ENCODE data around the gene R3HDML. TPM values are rescaled to one million over a fixed set of nuclear protein-coding genes. Genes with fewer than 3 reads are reported as not detected.

The R3HDML gene
- total RNA-seq, 1 donor from 2014 or later, result not detected

DNA sequence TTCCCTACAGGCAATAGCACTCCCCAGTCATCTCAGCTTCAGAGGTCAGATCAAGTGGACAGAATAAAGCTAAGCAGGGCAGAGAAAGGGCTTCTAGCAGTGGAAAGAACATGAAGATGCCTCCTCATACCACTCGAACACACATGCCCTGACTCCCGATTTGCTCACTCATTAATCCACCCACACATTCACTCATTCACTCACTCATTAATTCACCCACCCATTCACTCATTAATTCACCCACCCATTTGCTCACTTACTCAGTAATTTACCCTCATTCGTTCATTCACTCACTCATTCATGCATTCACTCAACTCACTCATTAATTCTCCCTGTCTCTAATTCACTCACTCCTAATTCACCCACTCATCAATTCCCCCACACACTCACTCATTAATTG is 62.6 kb downstream of the R3HDML start:
- H3K4me3 ChIP-seq (ENCODE audit: low read depth, low read length), result no peak overlapping the region
- no peak for DNase-seq (ENCODE audit: low read depth)
- no peak for TF ChIP-seq CTCF (conservative IDR thresholded peaks at IDR 0.05; ENCODE audit: low read depth, low read length)

DNA sequence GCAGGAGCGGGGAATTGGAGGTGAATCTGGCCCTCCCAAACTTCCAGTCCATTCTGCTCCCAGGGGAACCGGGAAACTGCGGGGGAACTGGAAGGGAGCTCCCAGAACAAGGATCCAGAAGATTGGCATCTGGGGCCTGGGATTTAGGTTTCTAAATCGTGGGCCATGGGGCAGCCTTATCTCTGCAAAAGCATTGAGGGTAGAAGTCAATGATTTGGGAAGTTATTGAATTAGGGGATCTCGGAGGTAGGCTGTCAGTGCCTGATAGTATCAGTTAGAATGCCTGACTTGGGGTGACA is 63.8 kb downstream of the R3HDML start:
- TF ChIP-seq CTCF (conservative IDR thresholded peaks at IDR 0.05; ENCODE audit: low read depth, low read length), result no peak
- no peak for DNase-seq (ENCODE audit: low read depth)
- H3K4me3 ChIP-seq (ENCODE audit: low read depth, low read length), result no peak overlapping the region

Other genes starting within 250 kb of the R3HDML start
- 2.0 and 2.9 TPM in 2 replicates for gene JPH2, start 149.9 kb upstream of the R3HDML start, total RNA-seq
- 24.1 and 41.1 TPM in 2 replicates for gene OSER1, start 126.3 kb upstream of the R3HDML start, total RNA-seq
- not detected in 2 replicates for gene GDAP1L1, start 89.7 kb upstream of the R3HDML start, total RNA-seq
- gene FITM2, start 25.8 kb upstream of the R3HDML start, total RNA-seq, result 1.4 and 3.2 TPM in 2 replicates
- not detected in 2 replicates for gene HNF4A, start 18.7 kb downstream of the R3HDML start, total RNA-seq
- 7.9 and 11.0 TPM in 2 replicates for gene TTPAL, start 138.8 kb downstream of the R3HDML start, total RNA-seq
- gene SERINC3, start 185.0 kb downstream of the R3HDML start, total RNA-seq, result 36.6 and 43.3 TPM in 2 replicates
- gene PKIG, start 245.5 kb downstream of the R3HDML start, total RNA-seq, result 28.8 and 64.3 TPM in 2 replicates

Data from epithelial cell of proximal tubule (primary cell).